NB4 (cell line): Measurements from ENCODE around the gene AIM2.
"Not testable (repeated sequence)": the region's sequence is repeated elsewhere in the genome, so short reads cannot be mapped to it uniquely, and the experiment has no call there.

Experiments used
- DNase-seq: peaks from one replicate; pipeline ENCODE4 v3.0.0; 2010; ENCODE audit warnings: low read depth
- H3K4me3 ChIP-seq: one replicate; pipeline ENCODE4 v1.5.1; 2011; ENCODE audit warnings: mild to moderate bottlenecking, low read depth, low read length, moderate library complexity
- CTCF ChIP-seq: IDR thresholded peaks from one replicate; pipeline ENCODE4 v1.5.1; 2012; ENCODE audit warnings: low read depth, low read length
- MAX ChIP-seq: IDR thresholded peaks from 2 replicates; pipeline ENCODE4 v1.6.1; 2011; ENCODE audit warnings: low read depth, low read length
- MYC ChIP-seq: IDR thresholded peaks from 2 replicates; pipeline ENCODE4 v1.6.1; 2011; ENCODE audit warnings: low read depth, low read length
- POLR2A ChIP-seq: IDR thresholded peaks from 2 replicates; pipeline ENCODE4 v1.6.1; 2011; ENCODE audit warnings: mild to moderate bottlenecking; ENCODE audit not compliant: insufficient read length; ENCODE audit errors: extremely low read depth

The AIM2 gene

GRCh38 chr1:159113596-159114433 lies 37.2 kb upstream of the AIM2 start:
- DNase-seq: no peak

GRCh38 chr1:159103021-159103420 lies 26.5 kb upstream of the AIM2 start:
- H3K4me3 ChIP-seq, DNase-seq: not testable (repeated sequence)

More at GRCh38 chr1:159113596-159114433, 37.2 kb upstream of the AIM2 start:
- no peak overlapping the region for H3K4me3 ChIP-seq
- TF ChIP-seq CTCF: no peak
- no peak for TF ChIP-seq MAX
- TF ChIP-seq MYC: no peak
- no peak for TF ChIP-seq POLR2A

GRCh38 chr1:159100589-159100988 lies 24.0 kb upstream of the AIM2 start:
- DNase-seq: no peak
- TF ChIP-seq CTCF (no peak), POLR2A (no peak), MAX (no peak), MYC (no peak)
- H3K4me3 ChIP-seq: no peak overlapping the region

DNA sequence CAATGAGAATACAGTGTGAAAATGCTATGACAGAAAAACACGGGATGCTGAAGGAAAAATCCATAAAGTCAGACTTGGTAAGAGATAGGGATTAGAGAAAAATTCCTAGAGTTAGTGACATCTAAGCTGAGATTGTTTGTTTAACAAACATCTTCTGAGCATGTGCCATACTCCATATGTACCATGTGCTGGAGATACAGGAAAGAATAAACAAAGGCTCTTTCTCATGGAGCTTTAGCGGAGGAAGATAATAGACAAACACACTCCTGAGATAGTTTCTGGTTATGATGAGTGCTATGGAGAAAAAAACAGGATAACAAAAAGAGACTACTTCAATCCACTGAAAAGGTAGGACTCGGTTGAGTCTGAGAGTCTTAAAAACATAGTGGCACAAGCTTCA lies 22.0 kb upstream of the AIM2 start:
- no peak overlapping the region for H3K4me3 ChIP-seq
- TF ChIP-seq POLR2A (no peak), MAX (no peak), CTCF (no peak), MYC (no peak)
- no peak for DNase-seq

- TF ChIP-seq POLR2A: no peak
- TF ChIP-seq MYC: no peak
- no peak for TF ChIP-seq MAX
- TF ChIP-seq CTCF: no peak
- H3K4me3 ChIP-seq: peak overlapping the region; percentile 17
- DNase-seq: peak; percentile 81
These were observed 15.6 kb upstream of the AIM2 start for GRCh38 chr1:159092036-159092760.

DNA sequence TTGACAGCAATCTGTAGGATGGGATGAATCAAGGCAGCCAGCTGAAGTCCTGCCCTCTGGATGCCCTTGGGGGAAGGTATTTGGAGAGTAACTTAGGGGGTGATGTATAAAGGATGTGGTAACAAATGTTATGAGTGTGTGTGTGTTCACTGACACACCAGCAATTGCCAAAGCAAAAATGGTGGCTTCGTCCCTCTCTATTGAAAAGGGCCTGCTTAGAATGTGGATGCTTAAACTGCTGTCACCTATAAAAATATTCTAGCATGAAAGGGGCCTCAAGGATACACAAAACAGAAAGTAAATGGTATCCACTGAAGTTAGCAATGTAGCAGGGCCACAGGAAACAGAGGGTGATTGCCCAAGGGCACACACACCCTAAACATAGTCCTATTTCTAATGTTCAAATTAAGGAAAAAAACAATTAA lies 15.1 kb upstream of the AIM2 start:
- TF ChIP-seq MAX (no peak), POLR2A (no peak), CTCF (no peak)
- peak; percentile 87 for DNase-seq
- peak overlapping the region; percentile 17 for H3K4me3 ChIP-seq
